ENCODE results near the gene ANKRD40.
"Not testable (repeated sequence)": the region's sequence is repeated elsewhere in the genome, so short reads cannot be mapped to it uniquely, and the experiment has no call there.

Gene ANKRD40

DNA sequence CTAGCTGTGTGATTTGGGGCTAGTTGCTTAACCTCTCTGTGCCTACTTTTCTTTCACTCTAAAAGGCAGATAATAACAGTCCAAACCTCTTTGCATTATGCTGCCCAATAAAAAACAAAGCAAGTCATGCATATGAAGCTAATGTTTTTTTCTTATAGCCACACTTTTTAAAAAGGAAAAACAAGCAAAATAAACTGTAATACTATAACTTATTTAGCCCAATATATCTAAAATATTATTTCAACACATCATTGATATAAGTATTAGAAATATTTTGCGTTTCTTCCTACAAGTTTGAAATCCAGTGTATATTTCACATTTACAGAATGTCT lies 22.4 kb downstream of the ANKRD40 start:
- no peak for DNase-seq

GRCh38 chr17:50684612-50685333 lies 22.9 kb downstream of the ANKRD40 start:
- DNase-seq, result no peak

DNA sequence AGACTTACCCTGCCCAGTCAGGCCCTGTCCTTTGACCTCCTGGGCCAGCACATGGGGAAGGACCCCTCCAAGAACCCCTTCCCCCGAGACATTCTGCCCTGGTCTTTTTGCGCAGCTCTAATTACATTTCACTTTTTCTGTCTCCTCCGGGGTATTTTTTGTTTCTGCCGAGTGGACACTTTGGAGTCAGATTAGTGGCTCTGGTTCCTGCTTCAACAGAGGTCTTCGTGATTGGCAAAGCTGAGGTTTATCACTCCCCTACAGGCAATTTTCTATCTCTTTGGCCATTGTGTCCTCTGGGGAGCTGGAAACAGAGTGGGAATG lies 23.5 kb downstream of the ANKRD40 start:
- DNase-seq, result no peak

DNA sequence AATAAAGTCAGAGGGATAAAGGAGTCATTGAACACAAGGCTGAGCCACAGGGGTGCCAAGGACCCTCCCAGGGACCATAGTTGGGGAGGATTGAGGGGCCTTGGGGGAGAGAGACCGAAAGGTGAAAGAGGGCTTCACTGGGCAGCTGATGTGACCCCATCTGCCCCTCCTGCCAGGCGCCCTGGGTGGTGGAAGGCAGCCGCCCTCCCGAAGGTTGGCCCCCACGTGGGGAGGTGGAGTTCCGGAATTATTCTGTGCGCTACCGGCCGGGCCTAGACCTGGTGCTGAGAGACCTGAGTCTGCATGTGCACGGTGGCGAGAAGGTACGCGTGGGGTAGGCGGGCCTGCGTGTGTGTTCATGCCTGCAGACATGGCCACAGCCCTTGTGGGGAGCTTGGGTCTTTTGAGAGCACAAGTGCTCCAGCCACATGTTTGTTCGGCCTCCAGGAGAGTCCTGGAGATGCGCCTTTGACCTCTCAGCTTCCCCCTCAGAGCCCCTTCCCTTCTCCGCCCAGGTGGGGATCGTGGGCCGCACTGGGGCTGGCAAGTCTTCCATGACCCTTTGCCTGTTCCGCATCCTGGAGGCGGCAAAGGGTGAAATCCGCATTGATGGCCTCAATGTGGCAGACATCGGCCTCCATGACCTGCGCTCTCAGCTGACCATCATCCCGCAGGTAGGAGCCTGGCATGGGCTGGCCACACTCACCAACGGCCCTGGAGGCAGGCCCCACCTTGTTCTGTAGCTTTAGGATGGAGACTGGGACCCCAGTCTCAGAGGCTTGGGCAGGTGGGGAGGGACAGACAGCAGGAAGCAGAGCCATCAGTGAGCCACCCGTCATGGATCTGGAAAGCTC lies 24.1 kb downstream of the ANKRD40 start:
- no peak for DNase-seq

DNA sequence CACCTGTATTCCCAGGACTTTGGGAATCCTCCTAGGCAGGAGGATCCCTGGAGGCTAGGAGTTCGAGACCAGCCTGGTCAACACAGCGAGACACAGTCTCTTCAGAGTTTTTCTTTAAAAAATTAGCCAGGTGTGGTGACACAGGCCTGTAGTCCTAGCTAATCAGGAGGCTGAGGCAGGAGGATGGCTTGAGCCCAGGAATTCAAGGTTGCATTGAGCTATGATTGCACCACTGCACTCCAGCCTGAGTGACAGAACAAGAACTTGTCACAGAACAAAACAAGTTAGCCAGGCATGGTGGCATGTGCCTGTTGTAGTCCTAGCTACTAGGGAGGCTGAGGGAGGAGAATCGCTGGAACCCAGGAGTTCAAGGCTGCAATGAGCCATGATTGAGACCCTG lies 24.8 kb downstream of the ANKRD40 start:
- no peak for DNase-seq

- no peak for DNase-seq
Observed at GRCh38 chr17:50682441-50682840, 25.3 kb downstream of the ANKRD40 start.

- DNase-seq, result no peak
Observed at GRCh38 chr17:50681263-50682200, 26.2 kb downstream of the ANKRD40 start.

- not testable (repeated sequence) for DNase-seq
Observed at GRCh38 chr17:50680543-50681262, 27.0 kb downstream of the ANKRD40 start.

DNA sequence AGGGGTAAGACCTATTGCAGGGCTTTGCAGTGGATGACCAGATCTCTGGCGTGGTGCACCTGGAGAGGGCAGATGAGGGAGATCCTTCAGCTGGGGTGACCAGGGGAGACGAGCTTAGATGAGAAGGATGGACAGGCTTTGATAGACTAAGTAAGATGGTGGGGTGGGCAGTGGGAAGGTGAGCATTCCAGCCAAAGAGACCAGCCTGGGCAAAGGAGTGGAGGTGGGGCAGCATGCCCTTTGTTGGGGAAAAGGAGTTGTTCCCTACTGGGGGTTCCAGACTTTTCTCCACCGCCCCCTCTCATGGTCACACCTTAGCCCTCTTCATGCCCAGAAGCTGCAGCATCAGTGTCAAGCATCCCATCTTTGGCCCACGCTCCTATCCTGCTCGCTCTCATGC lies 27.6 kb downstream of the ANKRD40 start:
- DNase-seq, result no peak

GRCh38 chr17:50679008-50679544 lies 28.6 kb downstream of the ANKRD40 start:
- no peak for DNase-seq

DNA sequence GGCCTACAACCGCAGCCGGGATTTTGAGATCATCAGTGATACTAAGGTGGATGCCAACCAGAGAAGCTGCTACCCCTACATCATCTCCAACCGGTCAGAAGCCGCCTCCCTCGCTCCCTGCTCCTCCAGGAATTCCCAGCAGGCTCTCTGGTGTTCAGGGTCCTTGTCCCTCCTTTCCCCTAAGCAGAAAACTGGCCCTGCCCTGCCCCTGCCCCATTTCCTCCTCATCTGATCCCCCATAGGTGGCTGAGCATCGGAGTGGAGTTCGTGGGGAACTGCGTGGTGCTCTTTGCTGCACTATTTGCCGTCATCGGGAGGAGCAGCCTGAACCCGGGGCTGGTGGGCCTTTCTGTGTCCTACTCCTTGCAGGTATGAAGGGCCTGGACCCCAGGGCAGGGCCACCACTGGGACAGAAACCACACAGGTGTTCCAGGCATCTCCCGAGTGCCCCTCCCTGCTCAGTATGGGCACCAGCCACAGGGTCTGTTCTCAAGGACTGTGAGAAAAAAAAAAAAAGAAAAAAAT lies 29.8 kb downstream of the ANKRD40 start:
- no peak for DNase-seq

GRCh38 chr17:50676065-50676975 lies 31.4 kb downstream of the ANKRD40 start:
- DNase-seq, result no peak

DNA sequence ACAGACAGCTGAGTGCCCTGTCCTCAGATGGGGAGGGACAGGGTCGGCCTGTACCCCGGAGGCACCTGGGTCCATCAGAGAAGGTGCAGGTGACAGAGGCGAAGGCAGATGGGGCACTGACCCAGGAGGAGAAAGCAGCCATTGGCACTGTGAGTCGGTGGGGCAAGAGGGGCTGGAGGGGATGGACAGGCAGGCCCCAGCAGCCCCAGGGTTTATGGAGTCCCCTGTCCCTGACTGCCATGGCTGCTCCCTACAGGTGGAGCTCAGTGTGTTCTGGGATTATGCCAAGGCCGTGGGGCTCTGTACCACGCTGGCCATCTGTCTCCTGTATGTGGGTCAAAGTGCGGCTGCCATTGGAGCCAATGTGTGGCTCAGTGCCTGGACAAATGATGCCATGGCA lies 32.1 kb downstream of the ANKRD40 start:
- no peak for DNase-seq

DNA sequence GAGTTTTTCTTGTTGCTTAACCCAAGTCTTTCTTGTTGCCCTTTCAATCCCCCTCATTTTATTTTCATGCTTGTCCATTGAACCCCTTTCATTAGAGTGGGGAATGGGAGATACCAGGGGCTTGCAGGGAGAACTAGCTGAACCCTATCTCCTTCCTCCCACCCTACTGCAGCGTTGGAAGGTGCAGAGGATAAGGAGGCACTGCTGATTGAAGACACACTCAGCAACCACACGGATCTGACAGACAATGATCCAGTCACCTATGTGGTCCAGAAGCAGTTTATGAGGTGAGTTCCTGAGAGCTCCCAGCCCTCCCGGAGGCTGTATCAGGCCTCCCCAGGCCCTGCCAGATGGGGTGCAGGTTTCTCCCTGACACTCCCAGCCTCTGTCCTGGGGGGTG lies 32.5 kb downstream of the ANKRD40 start:
- DNase-seq, result no peak

DNA sequence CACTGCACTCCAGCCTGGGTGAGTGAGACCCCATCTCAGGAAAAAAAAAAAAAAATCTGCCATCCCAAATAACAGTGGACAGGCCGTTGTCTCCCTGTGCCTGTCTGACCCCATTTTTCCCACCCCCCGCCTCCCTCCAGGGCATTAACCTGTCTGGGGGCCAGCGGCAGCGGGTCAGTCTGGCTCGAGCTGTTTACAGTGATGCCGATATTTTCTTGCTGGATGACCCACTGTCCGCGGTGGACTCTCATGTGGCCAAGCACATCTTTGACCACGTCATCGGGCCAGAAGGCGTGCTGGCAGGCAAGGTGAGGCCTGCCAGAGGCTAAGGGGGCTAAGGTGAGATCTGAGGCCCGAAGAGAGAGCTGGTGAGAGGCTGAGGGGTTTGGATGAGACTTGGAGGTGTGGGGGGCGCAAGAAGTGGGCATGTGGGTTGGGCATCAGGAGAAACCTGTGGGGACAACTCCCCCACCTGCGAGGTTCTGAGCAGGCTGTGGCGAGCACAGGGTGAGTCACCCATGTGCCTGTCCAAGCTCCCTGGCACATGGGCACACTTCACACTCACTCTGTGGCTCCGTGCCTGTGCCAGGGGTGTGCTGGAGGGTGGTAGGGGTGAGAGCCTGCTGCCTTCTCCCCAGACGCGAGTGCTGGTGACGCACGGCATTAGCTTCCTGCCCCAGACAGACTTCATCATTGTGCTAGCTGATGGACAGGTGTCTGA lies 34.7 kb downstream of the ANKRD40 start:
- DNase-seq, result no peak

DNA sequence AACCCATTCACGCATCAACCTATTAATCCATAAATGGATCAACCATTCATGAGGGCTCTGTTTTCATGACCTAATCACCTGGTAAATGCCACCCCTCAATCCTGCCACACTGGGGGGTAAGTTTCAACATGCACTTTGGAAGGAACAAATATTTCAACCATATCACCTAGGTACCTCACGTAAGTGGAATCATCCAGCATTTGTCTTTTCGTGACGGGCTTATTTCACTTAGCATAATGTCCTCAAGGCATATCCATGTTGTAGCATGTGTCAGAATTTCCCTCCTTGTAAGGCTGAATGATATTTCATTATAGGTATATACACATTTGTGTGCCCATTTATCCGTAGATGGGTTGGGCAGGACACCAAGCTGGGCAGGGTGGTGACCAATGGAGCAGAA lies 35.6 kb downstream of the ANKRD40 start:
- no peak for DNase-seq

- DNase-seq, result no peak
Observed at GRCh38 chr17:50668838-50669581, 38.7 kb downstream of the ANKRD40 start.

- no peak for DNase-seq
Observed at GRCh38 chr17:50668025-50668837, 39.5 kb downstream of the ANKRD40 start.
